Measurements from ENCODE around the gene TBCD. TPM values are rescaled to one million over a fixed set of nuclear protein-coding genes. Genes with fewer than 3 reads are reported as not detected.

Gene TBCD
- total RNA-seq, 1 experiment from 2014 or later, result 129 TPM

- Histone ChIP-seq H3K4me1 (ENCODE audit: insufficient read depth, low read length) (no peaks in the 10 kb centered on the region), H3K27me3 (ENCODE audit: insufficient read depth, low read length) (no peaks in the 10 kb centered on the region), H2AK5ac (ENCODE audit: insufficient read length, low read length) (no peak overlapping the region), H2BK20ac (ENCODE audit: low read depth, low read length, poor library complexity, severe bottlenecking) (no peak overlapping the region), H4K91ac (ENCODE audit: insufficient read length, low read depth, low read length) (no peak overlapping the region), H3K18ac (ENCODE audit: insufficient read length, low read depth, low read length) (no peak overlapping the region), H3K79me1 (ENCODE audit: insufficient read depth, low read depth, low read length, poor library complexity, severe bottlenecking) (no peaks in the 10 kb centered on the region), H3K4me2 (ENCODE audit: insufficient read depth, insufficient read length, low read length) (no peak overlapping the region), H3K56ac (ENCODE audit: insufficient read length, low read depth, low read length) (no peak overlapping the region), H3K27ac (ENCODE audit: insufficient read length, low read depth, low read length) (no peak overlapping the region), H2AFZ (ENCODE audit: low read length) (no peak overlapping the region), H2BK120ac (ENCODE audit: low read depth, low read length, poor library complexity, severe bottlenecking) (no peak overlapping the region), H4K5ac (ENCODE audit: insufficient read length, low read depth, low read length) (no peak overlapping the region), H3T11ph (ENCODE audit: low read length) (no peak overlapping the region), H3K9ac (ENCODE audit: extremely low read depth, insufficient read length, low read length) (no peak overlapping the region), H2BK15ac (ENCODE audit: low read depth, low read length) (no peak overlapping the region), H3K23me2 (ENCODE audit: insufficient read length, low read depth, low read length, poor library complexity, severe bottlenecking) (no peaks in the 10 kb centered on the region), H3K9me3 (ENCODE audit: control insufficient read depth, low read depth, low read length) (no peaks in the 10 kb centered on the region), H4K8ac (replicated peaks; ENCODE audit: insufficient read length, low read depth, low read length) (no peak overlapping the region), H4K20me1 (ENCODE audit: control insufficient read depth, insufficient read depth, insufficient read length) (no peaks in the 10 kb centered on the region), H2BK12ac (ENCODE audit: insufficient read length, low read depth, low read length) (no peak overlapping the region), H3K23ac (ENCODE audit: insufficient read length, low read depth, low read length) (no peak overlapping the region), H3K14ac (ENCODE audit: insufficient read depth, low read length) (no peak overlapping the region), H2BK5ac (ENCODE audit: insufficient read length, low read length) (no peak overlapping the region), H3K79me2 (ENCODE audit: insufficient read depth, low read length) (no peaks in the 10 kb centered on the region), H3K4ac (ENCODE audit: low read depth, low read length) (no peak overlapping the region)
- H3K9me3 Mint-ChIP-seq, result no peaks in the 10 kb centered on the region
- H3K4me3 Mint-ChIP-seq, result no peak overlapping the region
- no peaks in the 10 kb centered on the region for H3K27me3 Mint-ChIP-seq (ENCODE audit: low read depth)
- peaks cover 38 to 64% (median 63%) of the 10 kb centered on the region in 3 experiments; a peak in 6 of 7 replicates for H3K36me3 Mint-ChIP-seq (ENCODE audit: insufficient read depth in 1 of 3, low read depth in 3 of 3)
- H3K27ac Mint-ChIP-seq, result peak overlapping the region in 1 of 3 experiments; percentile 75; a peak in 2 of 7 replicates
- H3K4me1 Mint-ChIP-seq, result no peaks in the 10 kb centered on the region
- DNase-seq, result no peak
- TF ChIP-seq, protein P1, sequence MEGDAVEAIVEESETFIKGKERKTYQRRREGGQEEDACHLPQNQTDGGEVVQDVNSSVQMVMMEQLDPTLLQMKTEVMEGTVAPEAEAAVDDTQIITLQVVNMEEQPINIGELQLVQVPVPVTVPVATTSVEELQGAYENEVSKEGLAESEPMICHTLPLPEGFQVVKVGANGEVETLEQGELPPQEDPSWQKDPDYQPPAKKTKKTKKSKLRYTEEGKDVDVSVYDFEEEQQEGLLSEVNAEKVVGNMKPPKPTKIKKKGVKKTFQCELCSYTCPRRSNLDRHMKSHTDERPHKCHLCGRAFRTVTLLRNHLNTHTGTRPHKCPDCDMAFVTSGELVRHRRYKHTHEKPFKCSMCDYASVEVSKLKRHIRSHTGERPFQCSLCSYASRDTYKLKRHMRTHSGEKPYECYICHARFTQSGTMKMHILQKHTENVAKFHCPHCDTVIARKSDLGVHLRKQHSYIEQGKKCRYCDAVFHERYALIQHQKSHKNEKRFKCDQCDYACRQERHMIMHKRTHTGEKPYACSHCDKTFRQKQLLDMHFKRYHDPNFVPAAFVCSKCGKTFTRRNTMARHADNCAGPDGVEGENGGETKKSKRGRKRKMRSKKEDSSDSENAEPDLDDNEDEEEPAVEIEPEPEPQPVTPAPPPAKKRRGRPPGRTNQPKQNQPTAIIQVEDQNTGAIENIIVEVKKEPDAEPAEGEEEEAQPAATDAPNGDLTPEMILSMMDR (conservative IDR thresholded peaks at IDR 0.05), result no peak; the same call in 2 of the 3 replicates
- WGBS (ENCODE audit: extremely low coverage, insufficient read length, low lambda C conversion rate), result no CpG with 5 or more reads among the region's 18 CpGs
These were observed 173.5 kb downstream of the TBCD start for GRCh38 chr17:82925336-82925735.
